GM10248 (cell line): ENCODE data around the gene CERT1.

Experiments used
- CTCF ChIA-PET: fragments of 300-600 bp; sonication (Branson Sonifier 250); formaldehyde crosslinking; extraction: SDS; loops from one replicate; lab custom pipeline; 2021; ENCODE audit warnings: antibody characterized with exemption; lab: Yijun Ruan, JAX
- POLR2A ChIA-PET: fragments of 350-650 bp; sonication (Branson Sonifier 250); formaldehyde crosslinking; extraction: SDS; loops from one replicate; lab custom pipeline; 2020; ENCODE audit warnings: antibody characterized with exemption; lab: Yijun Ruan, JAX
- DNase-seq: peaks from one replicate; pipeline ENCODE4 v3.0.0; 2012; ENCODE audit errors: extremely low spot score
- TF ChIP-seq, protein P1 (sequence below): IDR thresholded peaks from 2 replicates; pipeline ENCODE4 v1.5.1; 2012; ENCODE audit warnings: mild to moderate bottlenecking, low read depth; ENCODE audit errors: extremely low read depth, missing control alignments, control extremely low read depth

CERT1 gene

GRCh38 chr5:75356719-75357118 is 154.7 kb downstream of the CERT1 start:
- CTCF ChIA-PET = no interaction called here
- TF ChIP-seq, protein P1, sequence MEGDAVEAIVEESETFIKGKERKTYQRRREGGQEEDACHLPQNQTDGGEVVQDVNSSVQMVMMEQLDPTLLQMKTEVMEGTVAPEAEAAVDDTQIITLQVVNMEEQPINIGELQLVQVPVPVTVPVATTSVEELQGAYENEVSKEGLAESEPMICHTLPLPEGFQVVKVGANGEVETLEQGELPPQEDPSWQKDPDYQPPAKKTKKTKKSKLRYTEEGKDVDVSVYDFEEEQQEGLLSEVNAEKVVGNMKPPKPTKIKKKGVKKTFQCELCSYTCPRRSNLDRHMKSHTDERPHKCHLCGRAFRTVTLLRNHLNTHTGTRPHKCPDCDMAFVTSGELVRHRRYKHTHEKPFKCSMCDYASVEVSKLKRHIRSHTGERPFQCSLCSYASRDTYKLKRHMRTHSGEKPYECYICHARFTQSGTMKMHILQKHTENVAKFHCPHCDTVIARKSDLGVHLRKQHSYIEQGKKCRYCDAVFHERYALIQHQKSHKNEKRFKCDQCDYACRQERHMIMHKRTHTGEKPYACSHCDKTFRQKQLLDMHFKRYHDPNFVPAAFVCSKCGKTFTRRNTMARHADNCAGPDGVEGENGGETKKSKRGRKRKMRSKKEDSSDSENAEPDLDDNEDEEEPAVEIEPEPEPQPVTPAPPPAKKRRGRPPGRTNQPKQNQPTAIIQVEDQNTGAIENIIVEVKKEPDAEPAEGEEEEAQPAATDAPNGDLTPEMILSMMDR = no peak
- POLR2A ChIA-PET = no interaction called here
- DNase-seq = no peak

DNA sequence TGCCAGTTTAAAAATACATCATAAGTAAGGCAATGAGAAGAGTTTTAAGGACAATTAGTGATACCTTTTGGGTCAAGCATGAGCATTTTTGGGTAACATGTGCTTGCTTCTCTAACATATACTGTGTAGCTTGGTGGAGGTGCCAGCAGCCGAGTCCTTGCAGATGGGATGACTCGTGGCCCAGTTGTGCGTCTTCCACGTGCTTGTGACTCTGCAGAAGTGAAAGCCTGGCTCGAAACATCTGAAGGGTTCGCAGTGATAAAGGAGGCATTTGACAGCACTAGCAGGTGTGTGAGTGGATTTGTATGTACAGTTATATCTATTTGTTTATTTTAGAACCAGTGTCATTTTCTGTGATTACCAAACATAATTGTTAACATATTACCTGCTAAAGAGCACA is 156.2 kb downstream of the CERT1 start:
- no peak for DNase-seq
- TF ChIP-seq, protein P1 = no peak
- CTCF ChIA-PET = interaction anchor here (1.4 kb wide), 1 partner anchor 15 kb away, joined by 5 read pairs; no protein-coding TSS in a partner anchor
- POLR2A ChIA-PET = no interaction called here

- POLR2A ChIA-PET = no interaction called here
- CTCF ChIA-PET = interaction anchor here (1.0 to 3.9 kb wide), 6 partner anchors 10 to 66 kb away, joined by 3 to 22 read pairs (median 5); partner anchors contain the start of gene HMGCR
- no peak for DNase-seq
- TF ChIP-seq, protein P1 = no peak
These were observed 160.1 kb downstream of the CERT1 start for GRCh38 chr5:75351139-75351926.

- no peak for DNase-seq
- CTCF ChIA-PET = interaction anchor here (1.4 to 3.9 kb wide), 2 partner anchors 12 to 26 kb away, joined by 4 to 22 read pairs; no protein-coding TSS in a partner anchor
- POLR2A ChIA-PET = interaction anchor here (1.0 kb wide), 1 partner anchor 12 kb away, joined by 4 read pairs; the partner anchor contains the start of gene HMGCR
- TF ChIP-seq, protein P1 = no peak
These were observed 161.8 kb downstream of the CERT1 start for GRCh38 chr5:75349663-75350062.

GRCh38 chr5:75348241-75348640 is 163.2 kb downstream of the CERT1 start:
- ChIA-PET CTCF (no interaction called here), POLR2A (no interaction called here)
- DNase-seq = no peak
- TF ChIP-seq, protein P1 = no peak

DNA sequence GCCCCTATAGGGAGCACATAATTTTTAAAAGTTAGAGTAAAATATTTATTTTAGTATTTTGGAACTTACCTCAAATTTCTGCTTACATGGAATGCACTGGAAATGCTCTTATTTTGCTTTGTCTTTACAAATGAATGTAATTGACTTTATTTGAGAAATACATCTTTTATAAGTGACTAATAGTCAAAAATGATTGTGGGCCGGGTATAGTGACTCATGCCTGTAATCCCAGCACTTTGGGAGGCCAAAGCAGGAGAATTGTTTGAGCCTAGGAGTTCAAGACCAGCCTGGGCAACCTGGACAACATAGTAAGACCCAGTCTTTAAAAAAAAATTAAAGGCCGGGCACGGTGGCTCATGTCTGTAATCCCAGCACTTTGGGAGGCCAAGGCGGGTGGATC is 168.6 kb downstream of the CERT1 start:
- no peak for DNase-seq
- TF ChIP-seq, protein P1 = no peak
- ChIA-PET CTCF (interaction anchor here (1.4 to 1.7 kb wide), 2 partner anchors 18 to 124 kb away, joined by 3 to 5 read pairs; no protein-coding TSS in a partner anchor), POLR2A (no interaction called here)
